Smooth muscle cell (in vitro differentiated cells): Measurements from ENCODE around the gene TST. TPM values are rescaled to one million over a fixed set of nuclear protein-coding genes. Genes with fewer than 3 reads are reported as not detected.

Source experiments
- DNase-seq: peaks from one replicate; lab custom pipeline; 2025; ENCODE audit not compliant: unreplicated experiment; lab: John Stamatoyannopoulos, UW
- H2AFZ ChIP-seq: fragments of 200-600 bp; sonication (generic); 2 replicates; pipeline ENCODE4 v1.6.0; 2016; ENCODE audit warnings: antibody characterized with exemption, low read depth, mild to moderate bottlenecking
- H3F3A ChIP-seq: fragments of 200-600 bp; sonication (generic); 2 replicates; pipeline ENCODE4 v1.6.0; 2017; ENCODE audit warnings: antibody characterized with exemption, low read depth
- H3K27ac ChIP-seq: fragments of 200-600 bp; sonication (generic); 2 replicates; pipeline ENCODE4 v1.5.1; 2016; ENCODE audit warnings: low read depth, mild to moderate bottlenecking
- H3K27me3 ChIP-seq: fragments of 200-600 bp; sonication (generic); 2 replicates; pipeline ENCODE4 v1.6.1; 2016; ENCODE audit warnings: low read depth, mild to moderate bottlenecking
- H3K36me3 ChIP-seq: fragments of 200-600 bp; sonication (generic); 2 replicates; pipeline ENCODE4 v1.5.1; 2016; ENCODE audit warnings: low read depth
- H3K4me1 ChIP-seq: fragments of 200-600 bp; sonication (generic); 2 replicates; pipeline ENCODE4 v1.5.1; 2016; ENCODE audit warnings: low read depth
- H3K4me2 ChIP-seq: fragments of 200-600 bp; sonication (generic); 2 replicates; pipeline ENCODE4 v1.6.0; 2016; ENCODE audit warnings: mild to moderate bottlenecking
- H3K4me3 ChIP-seq: fragments of 200-600 bp; sonication (generic); 2 replicates; pipeline ENCODE4 v1.5.1; 2016; ENCODE audit warnings: mild to moderate bottlenecking
- H3K79me2 ChIP-seq: fragments of 200-600 bp; sonication (generic); 2 replicates; pipeline ENCODE4 v1.6.0; 2016; ENCODE audit warnings: low read depth, mild to moderate bottlenecking
- H3K9ac ChIP-seq: fragments of 200-600 bp; sonication (generic); 2 replicates; pipeline ENCODE4 v1.6.0; 2016; ENCODE audit warnings: low read depth
- H3K9me3 ChIP-seq: fragments of 200-600 bp; sonication (generic); replicated peaks from 2 replicates; pipeline ENCODE4 v1.5.1; 2016; ENCODE audit warnings: low read depth
- H4K20me1 ChIP-seq: fragments of 200-600 bp; sonication (generic); 2 replicates; pipeline ENCODE4 v1.6.0; 2016; ENCODE audit warnings: low read depth
- CTCF ChIP-seq: fragments of 200-600 bp; sonication (generic); IDR thresholded peaks from 2 replicates; pipeline ENCODE4 v1.5.1; 2017; ENCODE audit warnings: borderline replicate concordance, mild to moderate bottlenecking, antibody characterized with exemption; ENCODE audit not compliant: insufficient read depth, poor library complexity, severe bottlenecking
- WGBS: methylation state at CpG from one replicate; pipeline ENCODE4 v1.1.7; 2016; ENCODE audit warnings: low lambda C conversion rate; 5-methylcytosine and 5-hydroxymethylcytosine counted together
- polyA plus RNA-seq: library from polyadenylated mRNA; unstranded; fragments of >200 nt; fragmentation: Nextera tagmentation; extraction: Ambion mirVana; gene quantifications from 2 replicates; pipeline ENCODE4 v1.2.1, GENCODE V29; 2016
- total RNA-seq: library from RNA; depleted of rRNA; stranded (reverse); fragments of >200 nt; gene quantifications from 2 replicates; pipeline ENCODE4 v1.2.3, GENCODE V29; 2014

The TST gene
- total and polyA plus RNA-seq, 2 experiments from 2014 or later: 10.4 to 15.0 TPM

DNA sequence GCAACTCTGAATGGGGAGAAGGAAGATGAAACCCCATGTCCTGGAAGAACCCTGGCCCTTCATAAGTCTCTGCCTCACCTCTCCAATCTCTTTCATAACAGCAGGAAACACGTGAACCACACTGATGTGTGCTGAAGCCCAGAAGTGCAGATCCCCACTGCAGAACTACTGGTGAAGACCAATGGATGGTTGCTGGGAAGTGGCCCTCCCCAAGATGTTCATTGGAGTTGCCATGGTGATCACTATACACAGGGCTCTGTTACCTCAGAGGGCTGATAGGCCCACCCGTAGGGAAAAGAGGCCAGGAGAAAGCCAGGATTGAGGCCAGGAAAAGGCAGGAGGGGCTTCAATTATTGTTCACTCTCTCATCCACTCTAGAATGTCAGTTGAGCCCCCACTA lies 11.6 kb downstream of the TST start:
- H3K27ac ChIP-seq: no peak overlapping the region
- H3F3A ChIP-seq: no peaks in the 10 kb centered on the region
- H3K4me3 ChIP-seq: no peak overlapping the region
- H2AFZ ChIP-seq: no peak overlapping the region
- H3K9me3 ChIP-seq: no peaks in the 10 kb centered on the region
- no peak for TF ChIP-seq CTCF
- peaks cover 4% of the 10 kb centered on the region for H3K4me1 ChIP-seq
- no peaks in the 10 kb centered on the region for H4K20me1 ChIP-seq
- DNase-seq: no peak
- H3K36me3 ChIP-seq: no peaks in the 10 kb centered on the region
- H3K4me2 ChIP-seq: no peak overlapping the region
- H3K9ac ChIP-seq: no peak overlapping the region
- 52% methylated on average over 2 of the region's 2 CpGs for WGBS
- H3K27me3 ChIP-seq: no peaks in the 10 kb centered on the region
- no peaks in the 10 kb centered on the region for H3K79me2 ChIP-seq

- Histone ChIP-seq H3K79me2 (no peaks in the 10 kb centered on the region), H4K20me1 (no peaks in the 10 kb centered on the region), H3K27me3 (no peaks in the 10 kb centered on the region), H3K4me2 (no peak overlapping the region), H2AFZ (no peak overlapping the region), H3K27ac (no peak overlapping the region), H3F3A (no peaks in the 10 kb centered on the region), H3K9me3 (no peaks in the 10 kb centered on the region), H3K36me3 (no peaks in the 10 kb centered on the region), H3K9ac (no peak overlapping the region), H3K4me1 (peaks cover 4% of the 10 kb centered on the region), H3K4me3 (no peak overlapping the region)
- DNase-seq: no peak
- 94% methylated on average over 7 of the region's 7 CpGs for WGBS
- no peak for TF ChIP-seq CTCF
Measured at GRCh38 chr22:37002633-37003032, 16.6 kb downstream of the TST start.

GRCh38 chr22:37001826-37002225 lies 17.4 kb downstream of the TST start:
- Histone ChIP-seq H4K20me1 (no peaks in the 10 kb centered on the region), H3K4me2 (no peak overlapping the region), H3K4me1 (peaks cover 4% of the 10 kb centered on the region), H3K36me3 (no peaks in the 10 kb centered on the region), H3K4me3 (no peak overlapping the region), H2AFZ (no peak overlapping the region), H3K27ac (no peak overlapping the region), H3K9me3 (no peaks in the 10 kb centered on the region), H3K79me2 (no peaks in the 10 kb centered on the region), H3K27me3 (no peaks in the 10 kb centered on the region), H3K9ac (no peak overlapping the region), H3F3A (no peaks in the 10 kb centered on the region)
- no peak for TF ChIP-seq CTCF
- DNase-seq: no peak
- WGBS: 96% methylated on average over 12 of the region's 12 CpGs

DNA sequence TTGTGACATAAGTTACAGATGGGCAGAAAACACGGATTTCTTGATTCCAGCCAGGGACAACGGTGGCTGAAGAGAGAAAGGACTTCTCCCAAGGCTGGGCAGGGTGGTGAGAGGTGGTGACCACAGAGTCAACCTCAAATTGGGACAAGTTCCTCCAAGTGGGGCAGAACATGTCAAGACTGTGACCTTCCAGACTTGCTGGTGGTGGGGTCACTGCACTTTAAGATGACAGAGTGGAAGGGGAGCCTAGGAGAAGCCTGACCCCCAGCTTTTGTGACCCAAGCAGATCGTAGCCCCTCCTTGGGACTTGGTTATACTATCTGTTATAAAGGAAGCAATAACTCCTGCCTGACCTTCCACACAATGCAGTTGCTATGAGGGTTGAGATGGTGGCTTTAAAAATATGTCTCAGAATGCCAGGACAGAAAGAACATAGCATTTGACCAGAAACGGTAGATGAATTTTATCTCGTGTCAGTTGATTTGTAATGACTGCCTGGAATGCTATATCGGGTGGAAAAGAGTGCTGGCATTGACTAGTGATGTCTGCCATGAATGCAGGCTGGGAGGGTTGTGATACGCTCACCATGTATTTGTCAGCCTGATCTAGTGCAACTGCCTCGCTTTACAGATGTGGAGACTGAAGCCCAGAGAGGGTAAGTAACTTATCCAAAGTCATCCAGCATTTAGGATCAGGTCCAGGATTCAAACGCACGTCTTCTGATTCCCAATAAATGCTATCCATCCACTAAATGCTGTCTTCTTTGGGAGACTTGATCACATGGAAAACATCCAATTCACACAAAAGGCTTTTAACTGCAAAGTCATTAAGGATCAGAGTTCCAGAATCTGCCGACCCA lies 18.3 kb downstream of the TST start:
- H3K4me3 ChIP-seq: no peak overlapping the region
- peaks cover 4% of the 10 kb centered on the region for H3K4me1 ChIP-seq
- no peak overlapping the region for H2AFZ ChIP-seq
- H3K36me3 ChIP-seq: no peaks in the 10 kb centered on the region
- H3K9ac ChIP-seq: no peak overlapping the region
- no peaks in the 10 kb centered on the region for H3K79me2 ChIP-seq
- H3K27me3 ChIP-seq: no peaks in the 10 kb centered on the region
- H3K27ac ChIP-seq: no peak overlapping the region
- no peak for DNase-seq
- H3K9me3 ChIP-seq: no peaks in the 10 kb centered on the region
- TF ChIP-seq CTCF: no peak
- H3F3A ChIP-seq: no peaks in the 10 kb centered on the region
- no peaks in the 10 kb centered on the region for H4K20me1 ChIP-seq
- no peak overlapping the region for H3K4me2 ChIP-seq
- 80% methylated on average over 11 of the region's 11 CpGs for WGBS
